Activated naive CD4-positive, alpha-beta T cell treated with anti-CD3 and anti-CD28 coated beads for 36 hours (primary cell): ENCODE measurements around the gene RGS6. TPM values are rescaled to one million over a fixed set of nuclear protein-coding genes. Genes with fewer than 3 reads are reported as not detected.

ENCODE experiments used
- CTCF ChIA-PET: fragments of 350-600 bp; sonication (Branson Sonifier 250); formaldehyde crosslinking; loops from one replicate; lab custom pipeline; 2021; ENCODE audit warnings: antibody characterized with exemption; lab: Charles Lee
- DNase-seq: peaks from one replicate; pipeline ENCODE4 v3.0.0-alpha.2; 2020
- H3K27ac Mint-ChIP-seq: one replicate; pipeline ENCODE4 v1.8.0; 2021; ENCODE audit warnings: mild to moderate bottlenecking, mixed read lengths
- H3K27me3 Mint-ChIP-seq: one replicate; pipeline ENCODE4 v1.8.0; 2021; ENCODE audit warnings: low read depth, mixed read lengths
- H3K36me3 Mint-ChIP-seq: one replicate; pipeline ENCODE4 v1.8.0; 2021; ENCODE audit warnings: low read depth, mixed read lengths
- H3K4me1 Mint-ChIP-seq: one replicate; pipeline ENCODE4 v1.8.0; 2021; ENCODE audit warnings: low read depth, mixed read lengths
- H3K4me3 Mint-ChIP-seq: one replicate; pipeline ENCODE4 v1.8.0; 2021; ENCODE audit warnings: mild to moderate bottlenecking, moderate library complexity, mixed read lengths
- H3K9me3 Mint-ChIP-seq: one replicate; pipeline ENCODE4 v1.8.0; 2021; ENCODE audit warnings: mixed read lengths
- intact Hi-C: fragments of 100-400 bp; cut with micrococcal nuclease; formaldehyde crosslinking; loops from one replicate; pipeline ENCODE4 v1.15.1; 2023
- total RNA-seq, 2 experiments: library from RNA; stranded (reverse); gene quantifications; one replicate each; pipeline ENCODE4 v1.2.3, GENCODE V29; 2021

Gene RGS6
- total RNA-seq, 2 experiments from 2014 or later: not detected

DNA sequence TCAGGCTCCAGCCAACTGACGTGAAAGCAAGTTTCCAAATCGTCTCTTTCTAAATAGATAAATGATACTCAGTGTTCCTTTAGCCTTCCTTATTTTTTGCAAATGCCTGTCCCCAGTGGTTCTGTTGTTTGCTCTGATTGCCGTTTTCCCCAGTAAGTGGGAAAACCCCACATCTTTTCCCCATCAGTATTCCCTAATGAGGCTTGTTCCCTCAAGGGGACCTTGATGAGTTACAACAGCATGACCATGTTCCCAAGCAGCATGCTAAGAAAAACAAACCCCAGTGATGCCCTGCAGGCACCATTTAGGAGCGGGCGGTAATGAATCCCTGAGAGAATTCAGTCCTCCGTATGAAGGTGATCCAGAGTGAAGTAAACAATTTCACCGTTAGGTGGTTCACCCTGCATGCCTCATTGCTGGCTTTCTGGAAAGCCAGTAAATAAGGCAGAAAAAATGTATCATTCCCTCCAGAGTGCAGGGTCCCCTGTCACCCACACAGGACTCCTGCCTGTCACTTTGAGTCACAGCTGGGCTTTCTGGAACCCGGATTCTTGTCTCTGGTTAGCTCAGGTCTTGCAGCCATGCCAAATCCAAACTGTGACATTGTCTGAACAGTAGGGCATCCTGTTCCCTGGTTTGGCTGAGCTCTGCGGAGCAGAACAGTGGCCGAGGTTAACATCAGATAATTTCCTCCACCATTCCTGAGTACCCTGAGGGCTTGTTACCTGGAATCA, 222.6 kb downstream of the RGS6 start:
- DNase-seq: no peak
- Mint-ChIP-seq H3K27ac (no peak overlapping the region), H3K9me3 (peaks cover 5% of the 10 kb centered on the region), H3K36me3 (no peaks in the 10 kb centered on the region), H3K4me3 (no peak overlapping the region), H3K4me1 (no peaks in the 10 kb centered on the region), H3K27me3 (peaks cover 3% of the 10 kb centered on the region)
- intact Hi-C loops: no loop called here
- CTCF ChIA-PET: no interaction called here

DNA sequence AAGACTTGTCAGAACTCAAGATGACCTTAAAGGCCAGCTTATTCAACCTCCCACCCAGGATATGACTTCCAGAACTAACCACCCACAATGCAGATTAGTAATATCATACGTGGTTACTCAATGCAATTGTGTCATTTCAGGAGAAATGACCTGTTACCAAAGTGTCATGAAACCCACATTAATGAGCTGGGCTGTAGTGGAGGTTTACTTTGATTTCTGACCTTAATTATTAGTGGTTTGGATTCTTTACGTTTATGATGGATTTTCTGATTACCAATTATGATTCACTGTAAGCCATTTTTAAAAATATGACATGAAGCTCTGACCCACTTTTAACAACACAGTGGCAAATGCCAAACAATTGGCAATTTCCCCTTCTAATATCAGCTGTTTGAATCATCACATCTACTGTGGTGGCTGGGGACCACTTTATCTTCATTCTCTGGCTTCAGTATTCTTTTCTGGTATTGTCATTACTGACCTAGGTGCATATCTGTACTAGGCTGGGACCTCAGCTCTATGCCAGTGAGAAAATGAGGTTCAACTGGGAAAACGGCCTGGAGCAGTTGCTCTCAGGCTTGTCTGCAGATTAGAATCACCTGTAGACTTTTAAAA, 223.3 kb downstream of the RGS6 start:
- CTCF ChIA-PET: no interaction called here
- no peak overlapping the region for H3K4me3 Mint-ChIP-seq
- H3K27ac Mint-ChIP-seq: no peak overlapping the region
- intact Hi-C loops: no loop called here
- H3K36me3 Mint-ChIP-seq: no peaks in the 10 kb centered on the region
- peaks cover 3% of the 10 kb centered on the region for H3K27me3 Mint-ChIP-seq
- H3K4me1 Mint-ChIP-seq: no peaks in the 10 kb centered on the region
- no peak for DNase-seq
- H3K9me3 Mint-ChIP-seq: peaks cover 5% of the 10 kb centered on the region

DNA sequence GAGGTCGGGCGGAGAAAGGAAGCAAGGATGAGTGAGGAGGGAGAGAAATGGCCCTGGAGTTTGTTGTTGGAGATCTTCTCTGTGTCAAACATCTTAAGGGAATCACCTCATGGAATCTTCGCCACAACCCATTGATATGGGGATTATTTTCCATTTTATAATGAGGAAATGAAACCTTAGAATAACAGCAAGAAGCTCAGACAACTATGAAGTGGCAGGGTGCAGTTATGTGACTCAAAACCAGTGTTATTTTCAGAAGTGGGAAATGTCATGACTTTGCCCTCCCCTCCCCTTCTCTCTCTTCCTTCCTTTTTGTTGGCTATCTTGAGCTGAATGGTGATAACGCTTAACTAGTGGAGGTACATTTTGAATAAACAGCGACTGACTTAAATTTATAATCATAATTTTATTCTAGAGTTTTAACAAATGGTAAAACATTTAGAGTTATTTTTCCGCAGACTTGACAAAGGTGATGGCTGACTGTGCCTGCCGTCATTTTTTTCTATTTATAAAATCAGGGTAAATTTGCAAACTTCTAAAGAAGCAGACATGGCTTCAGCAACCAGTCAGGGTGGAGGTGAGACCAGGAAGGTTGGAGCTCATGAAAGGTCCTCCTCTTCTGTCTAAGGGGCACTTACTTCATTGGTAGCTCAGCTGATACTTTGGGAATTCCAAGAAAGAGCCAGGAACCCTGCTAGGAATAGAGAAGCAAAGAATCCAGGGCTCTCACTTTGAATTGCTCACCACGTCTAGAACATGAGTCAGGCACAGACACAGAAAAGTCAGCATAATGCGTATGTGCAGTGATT, 232.4 kb downstream of the RGS6 start:
- no peak for DNase-seq
- H3K27me3 Mint-ChIP-seq: peaks cover 10% of the 10 kb centered on the region
- intact Hi-C loops: no loop called here
- H3K36me3 Mint-ChIP-seq: no peaks in the 10 kb centered on the region
- no peak overlapping the region for H3K4me3 Mint-ChIP-seq
- H3K9me3 Mint-ChIP-seq: no peaks in the 10 kb centered on the region
- CTCF ChIA-PET: interaction anchor here (0.6 to 0.8 kb wide), 2 partner anchors 140 to 1023 kb away, joined by 3 read pairs; no protein-coding TSS in a partner anchor
- no peaks in the 10 kb centered on the region for H3K4me1 Mint-ChIP-seq
- H3K27ac Mint-ChIP-seq: no peak overlapping the region

GRCh38 chr14:72165229-72165698, 233.0 kb downstream of the RGS6 start:
- intact Hi-C loops: no loop called here
- no peak for DNase-seq
- Mint-ChIP-seq H3K27ac (no peak overlapping the region), H3K4me3 (no peak overlapping the region), H3K9me3 (no peaks in the 10 kb centered on the region), H3K4me1 (no peaks in the 10 kb centered on the region), H3K27me3 (peaks cover 10% of the 10 kb centered on the region), H3K36me3 (no peaks in the 10 kb centered on the region)
- CTCF ChIA-PET: interaction anchor here (0.8 kb wide), 1 partner anchor 141 kb away, joined by 3 read pairs; no protein-coding TSS in a partner anchor

GRCh38 chr14:72169521-72169920, 237.3 kb downstream of the RGS6 start:
- no peak overlapping the region for H3K4me3 Mint-ChIP-seq
- no peaks in the 10 kb centered on the region for H3K9me3 Mint-ChIP-seq
- H3K27ac Mint-ChIP-seq: no peak overlapping the region
- CTCF ChIA-PET: no interaction called here
- intact Hi-C loops: no loop called here
- H3K4me1 Mint-ChIP-seq: no peaks in the 10 kb centered on the region
- no peaks in the 10 kb centered on the region for H3K36me3 Mint-ChIP-seq
- no peak for DNase-seq
- H3K27me3 Mint-ChIP-seq: peaks cover 9% of the 10 kb centered on the region

- intact Hi-C loops: no loop called here
These were observed 239.8 kb downstream of the RGS6 start for GRCh38 chr14:72172049-72172448.

DNA sequence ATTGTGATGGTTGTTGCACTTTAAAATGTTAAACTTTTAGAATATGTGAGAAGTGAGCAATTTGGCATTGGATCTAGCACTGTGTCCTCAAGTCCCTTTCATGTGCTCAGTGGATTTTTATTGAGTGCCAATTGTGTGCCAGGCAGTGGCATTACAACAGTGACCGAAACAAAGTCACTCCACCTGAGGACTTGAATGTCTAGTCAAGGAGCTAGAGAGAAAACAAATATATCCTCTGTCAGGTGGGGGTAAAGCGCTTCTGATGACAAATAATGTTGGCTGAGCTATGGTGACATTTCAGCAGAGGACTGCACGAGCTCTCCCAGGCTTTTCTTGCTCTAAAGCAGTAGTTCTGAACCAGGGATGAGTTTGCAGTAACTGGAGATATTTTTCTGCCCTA, 240.4 kb downstream of the RGS6 start:
- Mint-ChIP-seq H3K4me1 (no peaks in the 10 kb centered on the region), H3K27ac (no peak overlapping the region), H3K9me3 (no peaks in the 10 kb centered on the region), H3K27me3 (peaks cover 5% of the 10 kb centered on the region), H3K4me3 (no peak overlapping the region), H3K36me3 (no peaks in the 10 kb centered on the region)
- DNase-seq: no peak
- intact Hi-C loops: no loop called here
- CTCF ChIA-PET: interaction anchor here (0.6 kb wide), 1 partner anchor 22 kb away, joined by 5 read pairs; no protein-coding TSS in a partner anchor

More at GRCh38 chr14:72172049-72172448, 239.8 kb downstream of the RGS6 start:
- Mint-ChIP-seq H3K4me1 (no peaks in the 10 kb centered on the region), H3K4me3 (no peak overlapping the region), H3K27ac (no peak overlapping the region), H3K27me3 (peaks cover 9% of the 10 kb centered on the region), H3K9me3 (no peaks in the 10 kb centered on the region), H3K36me3 (no peaks in the 10 kb centered on the region)
- DNase-seq: no peak
- CTCF ChIA-PET: interaction anchor here (0.6 kb wide), 1 partner anchor 23 kb away, joined by 5 read pairs; no protein-coding TSS in a partner anchor

GRCh38 chr14:72173038-72173720, 240.9 kb downstream of the RGS6 start:
- no peaks in the 10 kb centered on the region for H3K36me3 Mint-ChIP-seq
- peaks cover 3% of the 10 kb centered on the region for H3K9me3 Mint-ChIP-seq
- H3K27ac Mint-ChIP-seq: no peak overlapping the region
- H3K4me3 Mint-ChIP-seq: no peak overlapping the region
- intact Hi-C loops: no loop called here
- no peak for DNase-seq
- no peaks in the 10 kb centered on the region for H3K4me1 Mint-ChIP-seq
- CTCF ChIA-PET: no interaction called here
- peaks cover 8% of the 10 kb centered on the region for H3K27me3 Mint-ChIP-seq

- Mint-ChIP-seq H3K4me3 (no peak overlapping the region), H3K4me1 (no peaks in the 10 kb centered on the region), H3K27ac (no peak overlapping the region), H3K27me3 (peaks cover 17% of the 10 kb centered on the region), H3K36me3 (no peaks in the 10 kb centered on the region), H3K9me3 (peaks cover 7% of the 10 kb centered on the region)
- DNase-seq: no peak
- CTCF ChIA-PET: no interaction called here
- intact Hi-C loops: no loop called here
These were observed 245.0 kb downstream of the RGS6 start for GRCh38 chr14:72177251-72177650.

GRCh38 chr14:72178517-72178916, 246.3 kb downstream of the RGS6 start:
- CTCF ChIA-PET: interaction anchor here (0.6 kb wide), 1 partner anchor 139 kb away, joined by 3 read pairs; no protein-coding TSS in a partner anchor
- H3K4me3 Mint-ChIP-seq: no peak overlapping the region
- DNase-seq: no peak
- H3K9me3 Mint-ChIP-seq: peaks cover 7% of the 10 kb centered on the region
- H3K27ac Mint-ChIP-seq: no peak overlapping the region
- intact Hi-C loops: no loop called here
- peaks cover 17% of the 10 kb centered on the region for H3K27me3 Mint-ChIP-seq
- no peaks in the 10 kb centered on the region for H3K36me3 Mint-ChIP-seq
- peaks cover 3% of the 10 kb centered on the region for H3K4me1 Mint-ChIP-seq

DNA sequence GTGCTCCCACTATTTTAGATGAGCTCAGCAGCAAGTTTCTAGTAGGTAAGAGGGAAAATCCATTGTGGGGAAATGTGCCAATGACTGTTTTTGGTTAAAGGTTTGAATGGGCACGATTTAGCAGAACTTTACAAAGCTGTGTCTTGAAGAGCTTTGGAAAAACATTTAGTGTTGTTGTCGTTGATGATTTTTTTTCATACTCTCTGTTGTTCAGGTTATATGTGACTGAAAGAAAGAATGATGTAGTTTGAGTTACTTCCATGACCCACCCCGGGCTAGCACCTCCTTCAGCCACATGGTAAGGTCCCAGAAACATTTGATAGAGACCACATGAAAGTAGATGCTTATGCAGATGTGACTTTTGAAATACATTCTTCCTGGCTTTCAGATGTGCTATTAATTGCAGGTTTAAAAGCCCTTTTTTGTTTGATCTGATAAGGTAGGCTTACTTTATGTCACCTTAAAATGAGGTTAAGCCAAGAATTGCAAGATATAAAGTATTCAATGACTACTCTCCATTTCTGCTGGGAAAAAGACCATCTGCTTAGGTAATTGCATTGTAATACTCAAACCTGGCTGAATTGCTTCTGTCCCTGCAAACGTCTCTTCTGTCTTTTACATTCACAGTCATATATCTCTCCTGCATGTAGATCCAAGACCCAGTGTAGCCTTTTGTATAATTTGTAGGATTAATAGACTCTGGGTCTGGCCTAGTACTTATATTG, 250.6 kb downstream of the RGS6 start:
- peaks cover 3% of the 10 kb centered on the region for H3K4me1 Mint-ChIP-seq
- DNase-seq: no peak
- peaks cover 15% of the 10 kb centered on the region for H3K27me3 Mint-ChIP-seq
- peaks cover 7% of the 10 kb centered on the region for H3K9me3 Mint-ChIP-seq
- H3K36me3 Mint-ChIP-seq: no peaks in the 10 kb centered on the region
- CTCF ChIA-PET: no interaction called here
- no peak overlapping the region for H3K27ac Mint-ChIP-seq
- intact Hi-C loops: no loop called here
- H3K4me3 Mint-ChIP-seq: no peak overlapping the region
